CD14-positive monocyte (primary cell): ENCODE data around the gene KCNMA1. TPM values are rescaled to one million over a fixed set of nuclear protein-coding genes. Genes with fewer than 3 reads are reported as not detected.

ENCODE experiments used
- DNase-seq, 3 donors: peaks; one replicate each; pipeline ENCODE4 v3.0.0-alpha.2; 2011 to 2022
- H2AFZ ChIP-seq: 2 replicates; pipeline ENCODE4 v1.6.0; 2012; ENCODE audit warnings: mild to moderate bottlenecking, low read depth, low read length, inconsistent platforms; ENCODE audit not compliant: insufficient read depth, poor library complexity, severe bottlenecking
- H3K27ac ChIP-seq, 2 donors: 1 replicate in 1 of 2; 2 replicates in 1 of 2; pipeline ENCODE4 v1.5.1; 2012 to 2013; ENCODE audit warnings: low read length in 2 of 2, control low read depth in 1 of 2, inconsistent platforms in 1 of 2, low read depth in 1 of 2, mild to moderate bottlenecking in 1 of 2
- H3K27me3 ChIP-seq, 2 donors: one replicate each; pipeline versions ENCODE4 v1.6.0 to v1.6.1; 2011 to 2013; ENCODE audit warnings: low read length in 2 of 2; ENCODE audit not compliant: control insufficient read depth in 2 of 2, insufficient read depth in 2 of 2
- H3K36me3 ChIP-seq, 2 donors: replicated peaks in 1 of 2; 1 replicate in 1 of 2; 2 replicates in 1 of 2; pipeline versions ENCODE4 v1.5.1 to v1.6.1; 2012 to 2013; ENCODE audit warnings: low read length in 2 of 2, control low read depth in 1 of 2, inconsistent platforms in 1 of 2, mild to moderate bottlenecking in 1 of 2; ENCODE audit not compliant: insufficient read depth in 2 of 2, control insufficient read depth in 1 of 2
- H3K4me1 ChIP-seq, 2 donors: 1 replicate in 1 of 2; 2 replicates in 1 of 2; pipeline versions ENCODE4 v1.5.1 to v1.6.1; 2012 to 2013; ENCODE audit warnings: low read length in 2 of 2, control low read depth in 1 of 2, inconsistent platforms in 1 of 2, mild to moderate bottlenecking in 1 of 2, moderate library complexity in 1 of 2; ENCODE audit not compliant: insufficient read depth in 2 of 2, control insufficient read depth in 1 of 2
- H3K4me2 ChIP-seq: replicated peaks from 2 replicates; pipeline ENCODE3; 2012; ENCODE audit warnings: low read length, moderate library complexity, mild to moderate bottlenecking; ENCODE audit not compliant: poor library complexity, severe bottlenecking; ENCODE audit errors: extremely low read depth
- H3K4me3 ChIP-seq, 3 experiments: fragments of 200-600 bp in 1 of 3; sonication (generic) in 1 of 3; replicated peaks in 1 of 3; 1 replicate in 2 of 3; 2 replicates in 1 of 3; pipeline ENCODE4 v1.5.1; 2011 to 2013; ENCODE audit warnings: low read length in 3 of 3, mild to moderate bottlenecking in 3 of 3, control low read depth in 2 of 3, low read depth in 2 of 3, inconsistent platforms in 1 of 3, moderate library complexity in 1 of 3
- H3K79me2 ChIP-seq: 2 replicates; pipeline ENCODE4 v1.6.0; 2012; ENCODE audit warnings: mild to moderate bottlenecking, control low read depth, inconsistent platforms, low read length, moderate library complexity; ENCODE audit not compliant: insufficient read depth
- H3K9ac ChIP-seq: 2 replicates; pipeline ENCODE4 v1.6.0; 2017; ENCODE audit warnings: low read length, mild to moderate bottlenecking; ENCODE audit not compliant: insufficient read depth, poor library complexity, severe bottlenecking
- H3K9me3 ChIP-seq, 2 donors: replicated peaks in 1 of 2; 1 replicate in 1 of 2; 2 replicates in 1 of 2; pipeline versions ENCODE4 v1.5.1 to v1.6.1; 2012 to 2013; ENCODE audit warnings: low read length in 2 of 2, control low read depth in 1 of 2; ENCODE audit not compliant: control insufficient read depth in 1 of 2, insufficient read depth in 1 of 2
- H4K20me1 ChIP-seq: 2 replicates; pipeline ENCODE4 v1.6.0; 2012; ENCODE audit warnings: mild to moderate bottlenecking, low read length, control low read depth, moderate library complexity; ENCODE audit not compliant: insufficient read depth
- H3K27ac Mint-ChIP-seq, 7 donors: one replicate each; pipeline ENCODE4 v1.8.0; 2020; ENCODE audit warnings: mild to moderate bottlenecking in 7 of 7, mixed read lengths in 7 of 7, moderate library complexity in 6 of 7, inconsistent platforms in 2 of 7
- H3K27me3 Mint-ChIP-seq, 3 donors: one replicate each; pipeline ENCODE4 v1.8.0; 2021 to 2022; ENCODE audit warnings: low read depth in 3 of 3, mild to moderate bottlenecking in 3 of 3, mixed read lengths in 3 of 3, moderate library complexity in 3 of 3, inconsistent platforms in 1 of 3
- H3K36me3 Mint-ChIP-seq, 2 donors: one replicate each; pipeline ENCODE4 v1.8.0; 2020; ENCODE audit warnings: mixed read lengths in 2 of 2, inconsistent platforms in 1 of 2, mild to moderate bottlenecking in 1 of 2
- H3K4me1 Mint-ChIP-seq: one replicate; pipeline ENCODE4 v1.8.0; 2020; ENCODE audit warnings: mild to moderate bottlenecking, mixed read lengths
- H3K4me3 Mint-ChIP-seq, 2 donors: one replicate each; pipeline ENCODE4 v1.8.0; 2020; ENCODE audit warnings: mild to moderate bottlenecking in 2 of 2, mixed read lengths in 2 of 2, moderate library complexity in 1 of 2
- H3K9me3 Mint-ChIP-seq, 7 donors: one replicate each; pipeline ENCODE4 v1.8.0; 2020 to 2022; ENCODE audit warnings: mixed read lengths in 7 of 7, mild to moderate bottlenecking in 6 of 7, moderate library complexity in 6 of 7, inconsistent platforms in 2 of 7
- CTCF ChIP-seq: fragments of 200-600 bp; IDR thresholded peaks from one replicate; pipeline ENCODE4 v1.8.0; 2022; ENCODE audit warnings: antibody characterized with exemption, mild to moderate bottlenecking
- WGBS: methylation state at CpG from one replicate; pipeline ENCODE4 v1.1.5; 2013; ENCODE audit warnings: missing lambda C conversion rate; ENCODE audit not compliant: insufficient coverage; 5-methylcytosine and 5-hydroxymethylcytosine counted together
- intact Hi-C, 2 donors: fragments of 100-400 bp; cut with micrococcal nuclease; formaldehyde crosslinking; loops; one replicate each; pipeline versions ENCODE4 v1.15.0 to v1.15.1; 2023
- polyA plus RNA-seq, 3 donors: library from polyadenylated mRNA; depleted of rRNA in 1 of 3; unstranded in 2 of 3; stranded (reverse) in 1 of 3; fragments of 300-500 nt in 2 of 3; fragments of >200 nt in 1 of 3; fragmentation: Illumina TruSeq in 2 of 3; gene quantifications; 1 replicate in 2 of 3; 2 replicates in 1 of 3; pipeline ENCODE4 v1.2.3, GENCODE V29; 2012 to 2021

KCNMA1 gene
- polyA plus RNA-seq, 3 donors: 0.11 to 1.0 TPM; not detected in 1

GRCh38 chr10:77604063-77604462, 33.5 kb downstream of the KCNMA1 start:
- Mint-ChIP-seq H3K27me3 (peaks cover 5 to 8% (median 6%) of the 10 kb centered on the region in 3 donors), H3K9me3 (no peaks in the 10 kb centered on the region), H3K4me3 (no peak overlapping the region), H3K36me3 (no peaks in the 10 kb centered on the region), H3K4me1 (peaks cover 24% of the 10 kb centered on the region), H3K27ac (peak overlapping the region in 1 of 7 donors; percentile 71)
- H4K20me1 ChIP-seq: no peaks in the 10 kb centered on the region
- DNase-seq: no peak
- H3K4me3 ChIP-seq: no peak overlapping the region
- intact Hi-C loops: no loop called here
- no peak for TF ChIP-seq CTCF
- peaks cover 20 to 26% of the 10 kb centered on the region in 2 donors for H3K4me1 ChIP-seq
- whole genome bisulfite sequencing: no CpG with 5 or more reads among the region's 1 CpG
- no peak overlapping the region for H3K27ac ChIP-seq
- H3K27me3 ChIP-seq: no peaks in the 10 kb centered on the region
- H3K79me2 ChIP-seq: no peaks in the 10 kb centered on the region
- no peaks in the 10 kb centered on the region for H3K36me3 ChIP-seq
- H3K9ac ChIP-seq: no peak overlapping the region
- H3K4me2 ChIP-seq: no peak overlapping the region
- H2AFZ ChIP-seq: no peak overlapping the region
- no peaks in the 10 kb centered on the region for H3K9me3 ChIP-seq

GRCh38 chr10:77603534-77603927, 34.1 kb downstream of the KCNMA1 start:
- no peaks in the 10 kb centered on the region for H4K20me1 ChIP-seq
- peaks cover 20 to 26% of the 10 kb centered on the region in 2 donors for H3K4me1 ChIP-seq
- peak overlapping the region; percentile 20 for H3K4me2 ChIP-seq
- H3K9me3 ChIP-seq: no peaks in the 10 kb centered on the region
- Mint-ChIP-seq H3K4me3 (no peak overlapping the region), H3K27ac (no peak overlapping the region), H3K9me3 (no peaks in the 10 kb centered on the region), H3K27me3 (peaks cover 5 to 10% (median 6%) of the 10 kb centered on the region in 3 donors), H3K4me1 (peaks cover 24% of the 10 kb centered on the region), H3K36me3 (no peaks in the 10 kb centered on the region)
- no peak for DNase-seq
- H3K79me2 ChIP-seq: no peaks in the 10 kb centered on the region
- H3K36me3 ChIP-seq: no peaks in the 10 kb centered on the region
- H2AFZ ChIP-seq: peak overlapping the region; percentile 1
- no peaks in the 10 kb centered on the region for H3K27me3 ChIP-seq
- no CpG with 5 or more reads among the region's 2 CpGs for WGBS
- H3K27ac ChIP-seq: no peak overlapping the region
- intact Hi-C loops: no loop called here
- H3K9ac ChIP-seq: no peak overlapping the region
- TF ChIP-seq CTCF: no peak
- H3K4me3 ChIP-seq: no peak overlapping the region
